H9 (cell line): ENCODE data around the gene RCN2. TPM values are rescaled to one million over a fixed set of nuclear protein-coding genes. Genes with fewer than 3 reads are reported as not detected.
"Not testable (repeated sequence)": the region's sequence is repeated elsewhere in the genome, so short reads cannot be mapped to it uniquely, and the experiment has no call there.

ENCODE experiments used
- DNase-seq: peaks from one replicate; pipeline ENCODE4 v3.0.0-alpha.2; 2017
- H2AFZ ChIP-seq: one replicate; pipeline ENCODE4 v1.6.1; 2013; ENCODE audit warnings: mild to moderate bottlenecking, low read length, control low read depth, moderate library complexity
- H2AK5ac ChIP-seq: 2 replicates; pipeline ENCODE4 v1.6.1; 2013; ENCODE audit warnings: low read length, control low read depth, mixed read lengths; ENCODE audit not compliant: insufficient read length
- H2BK120ac ChIP-seq: one replicate; pipeline ENCODE4 v1.6.1; 2013; ENCODE audit warnings: low read depth, mild to moderate bottlenecking, low read length, control low read depth, inconsistent platforms; ENCODE audit not compliant: poor library complexity, severe bottlenecking
- H2BK12ac ChIP-seq: 2 replicates; pipeline ENCODE4 v1.6.1; 2013; ENCODE audit warnings: low read length, control low read depth, mixed read lengths, low read depth; ENCODE audit not compliant: insufficient read length
- H2BK15ac ChIP-seq: 2 replicates; pipeline ENCODE4 v1.6.1; 2013; ENCODE audit warnings: low read depth, low read length, control low read depth
- H2BK20ac ChIP-seq: one replicate; pipeline ENCODE4 v1.6.1; 2013; ENCODE audit warnings: low read depth, mild to moderate bottlenecking, low read length, control low read depth, inconsistent platforms; ENCODE audit not compliant: poor library complexity, severe bottlenecking
- H2BK5ac ChIP-seq: 2 replicates; pipeline ENCODE4 v1.6.1; 2013; ENCODE audit warnings: low read length, control low read depth, mixed read lengths; ENCODE audit not compliant: insufficient read length
- H3K14ac ChIP-seq: 2 replicates; pipeline ENCODE4 v1.6.1; 2013; ENCODE audit warnings: low read length, control low read depth; ENCODE audit not compliant: insufficient read depth
- H3K18ac ChIP-seq: 2 replicates; pipeline ENCODE4 v1.6.1; 2013; ENCODE audit warnings: low read depth, mild to moderate bottlenecking, mixed read lengths, low read length, control low read depth; ENCODE audit not compliant: insufficient read length
- H3K23ac ChIP-seq: 2 replicates; pipeline ENCODE4 v1.6.1; 2013; ENCODE audit warnings: low read length, control low read depth, mixed read lengths, low read depth; ENCODE audit not compliant: insufficient read length
- H3K23me2 ChIP-seq: 2 replicates; pipeline ENCODE4 v1.6.1; 2013; ENCODE audit warnings: low read depth, mild to moderate bottlenecking, mixed read lengths, low read length, control low read depth; ENCODE audit not compliant: insufficient read length, poor library complexity, severe bottlenecking
- H3K27ac ChIP-seq: 2 replicates; pipeline ENCODE4 v1.5.1; 2013; ENCODE audit warnings: low read length, control low read depth, mixed read lengths, low read depth; ENCODE audit not compliant: insufficient read length
- H3K27me3 ChIP-seq: 2 replicates; pipeline ENCODE4 v1.6.1; 2013; ENCODE audit warnings: low read length, control low read depth, inconsistent platforms; ENCODE audit not compliant: insufficient read depth
- H3K4ac ChIP-seq: 2 replicates; pipeline ENCODE4 v1.6.1; 2013; ENCODE audit warnings: low read depth, mild to moderate bottlenecking, control low read depth, inconsistent platforms, low read length, moderate library complexity
- H3K4me1 ChIP-seq: 2 replicates; pipeline ENCODE4 v1.6.1; 2013; ENCODE audit warnings: low read length, control low read depth, inconsistent platforms; ENCODE audit not compliant: insufficient read depth
- H3K4me2 ChIP-seq: 2 replicates; pipeline ENCODE4 v1.6.1; 2013; ENCODE audit warnings: low read length, control low read depth, mixed read lengths; ENCODE audit not compliant: insufficient read length, insufficient read depth
- H3K56ac ChIP-seq: 2 replicates; pipeline ENCODE4 v1.6.1; 2013; ENCODE audit warnings: low read depth, mild to moderate bottlenecking, mixed read lengths, low read length, control low read depth; ENCODE audit not compliant: insufficient read length
- H3K79me1 ChIP-seq: 2 replicates; pipeline ENCODE4 v1.6.1; 2013; ENCODE audit warnings: low read depth, mild to moderate bottlenecking, moderate library complexity, low read length, control low read depth, inconsistent platforms; ENCODE audit not compliant: insufficient read depth, poor library complexity, severe bottlenecking
- H3K79me2 ChIP-seq: 2 replicates; pipeline ENCODE4 v1.6.1; 2013; ENCODE audit warnings: low read length, control low read depth, inconsistent platforms; ENCODE audit not compliant: insufficient read depth
- H3K9ac ChIP-seq: 2 replicates; pipeline ENCODE4 v1.6.1; 2013; ENCODE audit warnings: low read length, control low read depth, mixed read lengths; ENCODE audit not compliant: insufficient read length; ENCODE audit errors: extremely low read depth
- H3K9me3 ChIP-seq: one replicate; pipeline ENCODE4 v1.6.1; 2013; ENCODE audit warnings: low read depth, low read length, inconsistent platforms; ENCODE audit not compliant: control insufficient read depth
- H3T11ph ChIP-seq: one replicate; pipeline ENCODE4 v1.6.1; 2013; ENCODE audit warnings: mild to moderate bottlenecking, low read length, control low read depth, inconsistent platforms
- H4K20me1 ChIP-seq: one replicate; pipeline ENCODE4 v1.6.1; 2013; ENCODE audit not compliant: control insufficient read depth, insufficient read length, insufficient read depth
- H4K5ac ChIP-seq: 2 replicates; pipeline ENCODE4 v1.6.1; 2013; ENCODE audit warnings: low read depth, mild to moderate bottlenecking, mixed read lengths, low read length, control low read depth; ENCODE audit not compliant: insufficient read length
- H4K8ac ChIP-seq: replicated peaks from 2 replicates; pipeline ENCODE4 v1.6.1; 2013; ENCODE audit warnings: low read length, control low read depth, mixed read lengths, low read depth; ENCODE audit not compliant: insufficient read length
- H4K91ac ChIP-seq: 2 replicates; pipeline ENCODE4 v1.6.1; 2013; ENCODE audit warnings: low read depth, mild to moderate bottlenecking, moderate library complexity, mixed read lengths, low read length, control low read depth; ENCODE audit not compliant: insufficient read length
- H3K27ac Mint-ChIP-seq, 3 experiments: 2 replicates in 2 of 3; 3 replicates in 1 of 3; pipeline ENCODE4 v1.8.0; 2020 to 2021; ENCODE audit warnings: mixed read lengths in 3 of 3, mild to moderate bottlenecking in 1 of 3, moderate library complexity in 1 of 3
- H3K27me3 Mint-ChIP-seq: 2 replicates; pipeline ENCODE4 v1.8.0; 2021; ENCODE audit warnings: low read depth, mild to moderate bottlenecking, moderate library complexity, mixed read lengths
- H3K36me3 Mint-ChIP-seq, 3 experiments: 2 replicates in 2 of 3; 3 replicates in 1 of 3; pipeline ENCODE4 v1.8.0; 2020 to 2021; ENCODE audit warnings: low read depth in 3 of 3, mixed read lengths in 3 of 3; ENCODE audit not compliant: insufficient read depth in 1 of 3
- H3K4me1 Mint-ChIP-seq, 2 experiments: 2 replicates each; pipeline ENCODE4 v1.8.0; 2020; ENCODE audit warnings: mixed read lengths in 2 of 2
- H3K4me3 Mint-ChIP-seq, 2 experiments: 2 replicates in 1 of 2; 3 replicates in 1 of 2; pipeline ENCODE4 v1.8.0; 2020 to 2021; ENCODE audit warnings: mild to moderate bottlenecking in 2 of 2, mixed read lengths in 2 of 2, moderate library complexity in 1 of 2
- H3K9me3 Mint-ChIP-seq, 2 experiments: 2 replicates in 1 of 2; 3 replicates in 1 of 2; pipeline ENCODE4 v1.8.0; 2020; ENCODE audit warnings: mild to moderate bottlenecking in 2 of 2, mixed read lengths in 2 of 2, moderate library complexity in 1 of 2
- WGBS: extraction: QIAGEN DNeasy Blood & Tissue Kit; methylation state at CpG from one replicate; pipeline ENCODE4 v1.1.7; 2013; ENCODE audit warnings: missing lambda C conversion rate, low lambda C conversion rate, mixed read lengths; ENCODE audit not compliant: insufficient read length; ENCODE audit errors: extremely low coverage; 5-methylcytosine and 5-hydroxymethylcytosine counted together
- total RNA-seq: library from RNA; stranded (reverse); gene quantifications from 2 replicates; pipeline ENCODE4 v1.2.1, GENCODE V29; 2021
- TF ChIP-seq, protein P1 (sequence below): fragments of 200-600 bp; sonication (generic); conservative IDR thresholded peaks from 3 replicates; pipeline ENCODE4 v1.8.0; 2021; ENCODE audit warnings: antibody characterized with exemption, mild to moderate bottlenecking

Gene RCN2
- total RNA-seq, 1 experiment from 2014 or later = 139 TPM

DNA sequence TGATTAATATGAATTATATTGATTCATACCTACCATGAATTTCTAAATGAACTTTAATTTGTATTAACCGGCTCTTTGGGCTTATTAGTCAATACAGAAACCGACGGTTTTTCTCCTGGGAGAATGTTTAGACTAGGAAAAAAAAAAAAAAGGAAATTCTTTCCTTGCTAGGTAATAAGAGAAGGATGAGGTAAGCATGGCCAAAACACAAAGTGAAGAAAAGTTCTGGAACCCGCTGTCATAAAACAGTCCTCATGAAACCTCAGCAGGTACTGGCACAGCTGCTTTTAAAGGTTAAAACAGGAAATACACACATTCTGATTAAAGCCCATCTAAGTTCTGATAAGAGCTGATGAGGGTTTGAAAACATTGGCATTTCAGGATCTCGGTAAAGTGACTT lies 32.6 kb downstream of the RCN2 start:
- Histone ChIP-seq H3K9me3 (no peaks in the 10 kb centered on the region), H3K9ac (no peak overlapping the region), H3K4me2 (no peak overlapping the region), H3K27me3 (no peaks in the 10 kb centered on the region), H3K18ac (no peak overlapping the region), H3K27ac (no peak overlapping the region), H3K4ac (no peak overlapping the region), H2BK12ac (no peak overlapping the region), H4K8ac (no peak overlapping the region), H3K23me2 (no peaks in the 10 kb centered on the region), H2BK15ac (no peak overlapping the region), H2BK20ac (no peak overlapping the region), H4K20me1 (no peaks in the 10 kb centered on the region), H3K79me2 (no peaks in the 10 kb centered on the region), H3K4me1 (no peaks in the 10 kb centered on the region), H3T11ph (no peak overlapping the region), H2BK5ac (no peak overlapping the region), H3K23ac (no peak overlapping the region), H3K56ac (no peak overlapping the region), H4K5ac (no peak overlapping the region), H2AK5ac (no peak overlapping the region), H4K91ac (no peak overlapping the region), H2BK120ac (no peak overlapping the region), H2AFZ (no peak overlapping the region), H3K14ac (no peak overlapping the region), H3K79me1 (no peaks in the 10 kb centered on the region)
- no peaks in the 10 kb centered on the region for H3K36me3 Mint-ChIP-seq
- peaks cover 6 to 15% of the 10 kb centered on the region in 2 experiments; a peak in 2 of 4 replicates for H3K4me1 Mint-ChIP-seq
- no peak for DNase-seq
- WGBS = no CpG with 5 or more reads among the region's 5 CpGs
- H3K27ac Mint-ChIP-seq = no peak overlapping the region
- H3K9me3 Mint-ChIP-seq = no peaks in the 10 kb centered on the region
- no peak overlapping the region for H3K4me3 Mint-ChIP-seq
- peaks cover 3% of the 10 kb centered on the region; the same call in 1 of the 2 replicates for H3K27me3 Mint-ChIP-seq
- TF ChIP-seq, protein P1, sequence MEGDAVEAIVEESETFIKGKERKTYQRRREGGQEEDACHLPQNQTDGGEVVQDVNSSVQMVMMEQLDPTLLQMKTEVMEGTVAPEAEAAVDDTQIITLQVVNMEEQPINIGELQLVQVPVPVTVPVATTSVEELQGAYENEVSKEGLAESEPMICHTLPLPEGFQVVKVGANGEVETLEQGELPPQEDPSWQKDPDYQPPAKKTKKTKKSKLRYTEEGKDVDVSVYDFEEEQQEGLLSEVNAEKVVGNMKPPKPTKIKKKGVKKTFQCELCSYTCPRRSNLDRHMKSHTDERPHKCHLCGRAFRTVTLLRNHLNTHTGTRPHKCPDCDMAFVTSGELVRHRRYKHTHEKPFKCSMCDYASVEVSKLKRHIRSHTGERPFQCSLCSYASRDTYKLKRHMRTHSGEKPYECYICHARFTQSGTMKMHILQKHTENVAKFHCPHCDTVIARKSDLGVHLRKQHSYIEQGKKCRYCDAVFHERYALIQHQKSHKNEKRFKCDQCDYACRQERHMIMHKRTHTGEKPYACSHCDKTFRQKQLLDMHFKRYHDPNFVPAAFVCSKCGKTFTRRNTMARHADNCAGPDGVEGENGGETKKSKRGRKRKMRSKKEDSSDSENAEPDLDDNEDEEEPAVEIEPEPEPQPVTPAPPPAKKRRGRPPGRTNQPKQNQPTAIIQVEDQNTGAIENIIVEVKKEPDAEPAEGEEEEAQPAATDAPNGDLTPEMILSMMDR = no peak

DNA sequence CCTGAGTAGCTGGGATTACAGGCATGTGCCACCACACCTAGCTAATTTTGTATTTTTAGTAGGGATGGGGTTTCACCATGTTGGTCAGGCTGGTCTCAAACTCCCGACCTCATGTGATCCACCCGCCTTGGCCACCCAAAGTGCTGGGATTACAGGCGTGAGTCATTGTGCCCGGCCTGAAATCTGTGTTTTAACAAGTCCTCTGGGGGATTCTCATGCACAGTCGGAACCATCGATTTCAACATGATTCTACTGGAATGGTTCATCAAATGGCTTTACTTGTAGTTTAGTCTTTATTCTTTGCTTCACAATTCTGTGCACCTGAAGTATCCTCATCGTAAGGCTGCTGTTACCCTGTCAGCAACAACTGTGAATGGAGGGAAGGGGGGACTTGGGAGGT lies 34.5 kb downstream of the RCN2 start:
- H2AK5ac ChIP-seq, H3K23ac ChIP-seq, H2BK20ac ChIP-seq, H4K91ac ChIP-seq, H4K20me1 ChIP-seq, H3K4ac ChIP-seq, H3T11ph ChIP-seq, H3K79me1 ChIP-seq, H3K27ac ChIP-seq, H3K56ac ChIP-seq, H3K9me3 ChIP-seq, H3K4me3 Mint-ChIP-seq, DNase-seq, H4K8ac ChIP-seq, H3K27me3 ChIP-seq, H3K9me3 Mint-ChIP-seq, H3K23me2 ChIP-seq, H2BK120ac ChIP-seq, H2BK15ac ChIP-seq, H3K27ac Mint-ChIP-seq, H2BK12ac ChIP-seq, H3K18ac ChIP-seq, H3K4me2 ChIP-seq, H3K9ac ChIP-seq, H3K27me3 Mint-ChIP-seq, H2BK5ac ChIP-seq, H3K4me1 ChIP-seq, H3K14ac ChIP-seq, H3K79me2 ChIP-seq, H4K5ac ChIP-seq, H3K36me3 Mint-ChIP-seq, H2AFZ ChIP-seq: not testable (repeated sequence)
- H3K4me1 Mint-ChIP-seq = peaks cover 4 to 15% of the 10 kb centered on the region in 2 experiments; a peak in 2 of 4 replicates
- no CpG with 5 or more reads among the region's 7 CpGs for whole genome bisulfite sequencing
